Neural cell (in vitro differentiated cells): ENCODE data around the gene CASTOR1. TPM values are rescaled to one million over a fixed set of nuclear protein-coding genes. Genes with fewer than 3 reads are reported as not detected.

Experiments
- H2AFZ ChIP-seq: fragments of 200-600, 300-800 bp; sonication (generic), shearing (Covaris generic); 2 replicates; pipeline ENCODE4 v1.6.0; 2014; ENCODE audit warnings: low read depth, mild to moderate bottlenecking, antibody characterized with exemption, low read length, moderate library complexity
- H3F3A ChIP-seq: fragments of 200-600 bp; shearing (Covaris generic); 2 replicates; pipeline ENCODE4 v1.6.1; 2016; ENCODE audit warnings: mild to moderate bottlenecking, moderate library complexity, mixed read lengths, antibody characterized with exemption, low read length; ENCODE audit not compliant: insufficient read depth, poor library complexity, severe bottlenecking
- H3K27ac ChIP-seq: fragments of 200-600, 300-800 bp; sonication (generic), shearing (Covaris generic); 2 replicates; pipeline ENCODE4 v1.5.1; 2014; ENCODE audit warnings: mild to moderate bottlenecking, low read length, moderate library complexity
- H3K27me3 ChIP-seq: fragments of 300-800, 200-600 bp; sonication (generic), shearing (Covaris generic); 2 replicates; pipeline ENCODE4 v1.6.0; 2014; ENCODE audit warnings: mild to moderate bottlenecking, low read depth, low read length, moderate library complexity; ENCODE audit not compliant: insufficient read depth
- H3K36me3 ChIP-seq: fragments of 300-800, 200-600 bp; sonication (generic), shearing (Covaris generic); 2 replicates; pipeline ENCODE4 v1.5.1; 2014; ENCODE audit warnings: mild to moderate bottlenecking, antibody characterized with exemption, low read length, moderate library complexity; ENCODE audit not compliant: insufficient read depth
- H3K4me2 ChIP-seq: fragments of 300-800, 200-600 bp; sonication (generic), shearing (Covaris generic); 2 replicates; pipeline ENCODE4 v1.6.0; 2014; ENCODE audit warnings: mild to moderate bottlenecking, low read length
- H3K4me3 ChIP-seq: fragments of 300-800, 200-600 bp; sonication (generic), shearing (Covaris generic); 2 replicates; pipeline ENCODE4 v1.5.1; 2014; ENCODE audit warnings: mild to moderate bottlenecking, low read length, moderate library complexity
- H3K79me2 ChIP-seq: fragments of 200-600 bp; shearing (Covaris generic); replicated peaks from 2 replicates; pipeline ENCODE4 v1.6.0; 2014; ENCODE audit warnings: mild to moderate bottlenecking, low read length, moderate library complexity; ENCODE audit not compliant: insufficient read depth
- H3K9ac ChIP-seq: fragments of 300-800, 200-600 bp; sonication (generic), shearing (Covaris generic); 2 replicates; pipeline ENCODE4 v1.6.1; 2016; ENCODE audit warnings: mild to moderate bottlenecking, low read length, mixed read lengths
- H3K9me2 ChIP-seq: fragments of 200-600 bp; shearing (Covaris generic); 2 replicates; pipeline ENCODE4 v1.6.1; 2016; ENCODE audit warnings: mild to moderate bottlenecking, low read length, mixed read lengths; ENCODE audit not compliant: insufficient read depth
- H3K9me3 ChIP-seq: fragments of 200-600, 300-800 bp; sonication (generic), shearing (Covaris generic); 2 replicates; pipeline ENCODE4 v1.6.1; 2016; ENCODE audit warnings: mild to moderate bottlenecking, mixed run types, low read length, moderate library complexity, mixed read lengths
- H4K20me1 ChIP-seq: fragments of 200-600 bp; shearing (Covaris generic); 2 replicates; pipeline ENCODE4 v1.6.1; 2016; ENCODE audit warnings: mild to moderate bottlenecking, mixed run types; ENCODE audit not compliant: insufficient read depth
- EP300 ChIP-seq: fragments of 450-650 bp; conservative IDR thresholded peaks from 2 replicates; pipeline ENCODE4 v1.6.1; 2014; ENCODE audit warnings: antibody characterized with exemption, mild to moderate bottlenecking, moderate library complexity; ENCODE audit not compliant: poor library complexity, severe bottlenecking
- EZH2 ChIP-seq: fragments of 200-600, 300-800 bp; shearing (Covaris generic), sonication (generic); IDR thresholded peaks from 2 replicates; pipeline ENCODE4 v1.6.1; 2014; ENCODE audit warnings: antibody characterized with exemption, low read length, borderline replicate concordance, mild to moderate bottlenecking; ENCODE audit not compliant: insufficient read depth, poor library complexity, severe bottlenecking
- MXI1 ChIP-seq: fragments of 450-650 bp; conservative IDR thresholded peaks from 2 replicates; pipeline ENCODE4 v1.6.1; 2014; ENCODE audit warnings: antibody characterized with exemption, mild to moderate bottlenecking; ENCODE audit not compliant: poor library complexity, severe bottlenecking
- POLR2AphosphoS5 ChIP-seq: IDR thresholded peaks from 2 replicates; pipeline ENCODE4 v1.6.1; 2012
- RAD21 ChIP-seq: fragments of 450-650 bp; conservative IDR thresholded peaks from 2 replicates; pipeline ENCODE4 v1.6.1; 2014; ENCODE audit warnings: antibody characterized with exemption, mild to moderate bottlenecking, moderate library complexity
- REST ChIP-seq: IDR thresholded peaks from 2 replicates; pipeline ENCODE4 v1.6.1; 2012; ENCODE audit warnings: borderline replicate concordance
- SMC3 ChIP-seq: fragments of 450-650 bp; conservative IDR thresholded peaks from 2 replicates; pipeline ENCODE4 v1.6.1; 2014; ENCODE audit warnings: antibody characterized with exemption, mild to moderate bottlenecking, moderate library complexity; ENCODE audit not compliant: poor library complexity
- TAF1 ChIP-seq: IDR thresholded peaks from 2 replicates; pipeline ENCODE4 v1.6.1; 2012; ENCODE audit warnings: low read depth
- polyA plus RNA-seq: library from polyadenylated mRNA; depleted of rRNA; stranded (reverse); fragments of >200 nt; gene quantifications from 2 replicates; pipeline ENCODE4 v1.2.3, GENCODE V29; 2014
- TF ChIP-seq, protein P1 (sequence below): fragments of 450-650 bp; IDR thresholded peaks from 2 replicates; pipeline ENCODE4 v1.5.1; 2014; ENCODE audit warnings: antibody characterized with exemption, mild to moderate bottlenecking, moderate library complexity; ENCODE audit not compliant: poor library complexity, severe bottlenecking

The CASTOR1 gene
- polyA plus RNA-seq, 1 donor from 2014 or later = 2.2 TPM

- Histone ChIP-seq H3K4me3 (no peak overlapping the region), H3K79me2 (no peaks in the 10 kb centered on the region), H3K9me2 (no peaks in the 10 kb centered on the region), H3K9me3 (no peaks in the 10 kb centered on the region), H3K4me2 (no peak overlapping the region), H3F3A (no peaks in the 10 kb centered on the region), H3K36me3 (no peaks in the 10 kb centered on the region), H3K27ac (no peak overlapping the region), H2AFZ (no peak overlapping the region), H3K9ac (no peak overlapping the region), H4K20me1 (no peaks in the 10 kb centered on the region), H3K27me3 (no peaks in the 10 kb centered on the region)
- TF ChIP-seq EZH2 (no peak), EP300 (no peak), POLR2AphosphoS5 (no peak), SMC3 (no peak), TAF1 (no peak), MXI1 (no peak), REST (no peak), RAD21 (no peak)
- TF ChIP-seq, protein P1, sequence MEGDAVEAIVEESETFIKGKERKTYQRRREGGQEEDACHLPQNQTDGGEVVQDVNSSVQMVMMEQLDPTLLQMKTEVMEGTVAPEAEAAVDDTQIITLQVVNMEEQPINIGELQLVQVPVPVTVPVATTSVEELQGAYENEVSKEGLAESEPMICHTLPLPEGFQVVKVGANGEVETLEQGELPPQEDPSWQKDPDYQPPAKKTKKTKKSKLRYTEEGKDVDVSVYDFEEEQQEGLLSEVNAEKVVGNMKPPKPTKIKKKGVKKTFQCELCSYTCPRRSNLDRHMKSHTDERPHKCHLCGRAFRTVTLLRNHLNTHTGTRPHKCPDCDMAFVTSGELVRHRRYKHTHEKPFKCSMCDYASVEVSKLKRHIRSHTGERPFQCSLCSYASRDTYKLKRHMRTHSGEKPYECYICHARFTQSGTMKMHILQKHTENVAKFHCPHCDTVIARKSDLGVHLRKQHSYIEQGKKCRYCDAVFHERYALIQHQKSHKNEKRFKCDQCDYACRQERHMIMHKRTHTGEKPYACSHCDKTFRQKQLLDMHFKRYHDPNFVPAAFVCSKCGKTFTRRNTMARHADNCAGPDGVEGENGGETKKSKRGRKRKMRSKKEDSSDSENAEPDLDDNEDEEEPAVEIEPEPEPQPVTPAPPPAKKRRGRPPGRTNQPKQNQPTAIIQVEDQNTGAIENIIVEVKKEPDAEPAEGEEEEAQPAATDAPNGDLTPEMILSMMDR = no peak
Observed at GRCh38 chr22:30317778-30318177, 28.5 kb upstream of the CASTOR1 start.

- Histone ChIP-seq H3K79me2 (no peaks in the 10 kb centered on the region), H3K9me3 (no peaks in the 10 kb centered on the region), H3K27me3 (no peaks in the 10 kb centered on the region), H3K4me2 (no peak overlapping the region), H4K20me1 (no peaks in the 10 kb centered on the region), H3K27ac (no peak overlapping the region), H3K9me2 (no peaks in the 10 kb centered on the region), H2AFZ (no peak overlapping the region), H3K4me3 (no peak overlapping the region), H3F3A (no peaks in the 10 kb centered on the region), H3K36me3 (no peaks in the 10 kb centered on the region), H3K9ac (no peak overlapping the region)
- no peak for TF ChIP-seq TAF1
- TF ChIP-seq, protein P1 = no peak
- no peak for TF ChIP-seq POLR2AphosphoS5
- TF ChIP-seq SMC3 = no peak
- TF ChIP-seq EP300 = no peak
- no peak for TF ChIP-seq REST
- TF ChIP-seq EZH2 = no peak
- no peak for TF ChIP-seq MXI1
- TF ChIP-seq RAD21 = no peak
Observed at GRCh38 chr22:30315962-30316576, 26.8 kb upstream of the CASTOR1 start.
